ENCODE results near the gene BLM.

Gene BLM

DNA sequence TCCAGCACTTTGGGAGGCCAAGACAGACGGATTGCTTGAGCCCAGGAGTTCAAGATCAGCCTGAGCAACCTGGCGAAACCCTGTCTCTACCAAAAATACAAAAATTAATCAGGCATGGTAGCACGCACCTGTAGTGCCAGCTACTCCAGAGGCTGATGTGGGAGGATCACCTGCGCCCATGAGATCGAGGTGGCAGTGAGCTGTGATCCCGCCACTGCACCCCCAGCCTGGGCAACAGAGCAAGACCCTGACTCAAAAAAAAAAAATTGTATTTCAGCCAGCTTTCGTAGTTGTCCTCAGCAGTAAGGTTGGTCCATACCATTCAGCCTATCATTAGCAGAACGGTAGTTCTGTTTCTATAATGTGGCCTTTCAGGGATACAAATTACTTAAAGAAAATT is 84.7 kb downstream of the BLM start:
- Histone ChIP-seq H3K9me3 (no peaks in the 10 kb centered on the region), H3K27me3 (no peaks in the 10 kb centered on the region), H3K4me3 (ENCODE audit: low read depth, low read length) (no peak overlapping the region), H3K36me3 (0 out of 2 replicates have a peak, but pooled peaks cover 3% of the 10 kb centered on the region), H3K4me1 (peaks cover 2% of the 10 kb centered on the region; the same call in 1 of the 2 replicates)
- no peak for TF ChIP-seq CTCF (IDR thresholded peaks at IDR 0.05; ENCODE audit: low read depth, low read length)
- DNase-seq = no peak

GRCh38 chr15:90807074-90807785 is 90.1 kb downstream of the BLM start:
- H3K36me3 ChIP-seq = peaks cover 13% of the 10 kb centered on the region; the same call in 1 of the 2 replicates
- no peak overlapping the region for H3K4me3 ChIP-seq (ENCODE audit: low read depth, low read length)
- no peaks in the 10 kb centered on the region for H3K27me3 ChIP-seq
- DNase-seq = no peak
- no peaks in the 10 kb centered on the region for H3K4me1 ChIP-seq
- no peak for TF ChIP-seq CTCF (IDR thresholded peaks at IDR 0.05; ENCODE audit: low read depth, low read length)
- H3K9me3 ChIP-seq = no peaks in the 10 kb centered on the region

DNA sequence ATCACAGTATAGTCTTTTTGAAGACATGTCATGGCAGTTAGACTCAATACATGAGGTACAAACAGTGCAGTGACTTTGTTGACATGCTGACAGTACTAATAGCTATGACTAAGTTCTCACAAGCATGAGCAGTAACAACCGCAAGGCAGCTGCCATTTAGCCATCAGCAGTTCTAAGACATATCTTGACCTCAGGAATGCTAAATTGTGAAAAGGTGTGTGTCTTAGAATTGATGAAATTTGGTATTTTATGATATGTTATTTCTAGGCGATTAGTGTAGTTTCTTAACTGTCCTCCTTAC is 90.6 kb downstream of the BLM start:
- no peaks in the 10 kb centered on the region for H3K27me3 ChIP-seq
- no peaks in the 10 kb centered on the region for H3K4me1 ChIP-seq
- no peaks in the 10 kb centered on the region for H3K9me3 ChIP-seq
- DNase-seq = no peak
- no peak for TF ChIP-seq CTCF (IDR thresholded peaks at IDR 0.05; ENCODE audit: low read depth, low read length)
- no peak overlapping the region for H3K4me3 ChIP-seq (ENCODE audit: low read depth, low read length)
- peaks cover 15% of the 10 kb centered on the region; the same call in 1 of the 2 replicates for H3K36me3 ChIP-seq

DNA sequence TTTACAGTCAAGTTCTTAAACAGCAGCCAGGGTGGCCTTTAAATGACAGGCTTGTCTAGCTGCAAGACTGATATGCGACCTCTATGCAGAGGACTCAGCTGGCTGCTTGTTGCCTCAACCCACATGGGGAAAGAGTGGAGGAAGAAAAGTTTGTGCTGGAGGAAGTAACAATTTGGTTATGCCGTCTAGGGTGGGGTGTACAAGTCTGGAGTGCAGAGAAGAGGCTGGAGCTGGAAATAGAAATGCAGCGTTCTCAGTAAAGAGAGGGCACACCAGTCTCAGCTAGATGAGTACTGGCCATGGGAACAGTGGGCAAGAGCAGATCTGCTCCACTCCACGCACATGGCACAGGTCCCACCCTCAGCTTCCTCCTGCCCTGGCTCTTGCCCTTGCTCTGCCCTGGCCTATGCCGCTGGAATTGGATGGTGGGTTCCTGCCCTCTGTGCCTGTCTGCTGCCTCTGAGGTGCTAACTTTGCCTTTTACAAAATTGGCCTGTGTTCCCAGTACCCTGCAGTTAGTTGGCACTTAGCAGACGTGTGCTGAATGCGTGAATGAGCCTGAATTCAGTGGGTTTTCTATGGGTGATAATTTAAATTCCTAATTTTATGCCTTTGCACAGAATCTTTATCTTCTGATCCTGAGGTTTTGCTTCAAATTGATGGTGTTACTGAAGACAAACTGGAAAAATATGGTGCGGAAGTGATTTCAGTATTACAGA is 91.5 kb downstream of the BLM start:
- DNase-seq = no peak

GRCh38 chr15:90809536-90809935 is 92.4 kb downstream of the BLM start:
- no peak for DNase-seq
- Histone ChIP-seq H3K36me3 (peaks cover 20% of the 10 kb centered on the region; the same call in 1 of the 2 replicates), H3K9me3 (no peaks in the 10 kb centered on the region), H3K27me3 (no peaks in the 10 kb centered on the region), H3K4me1 (no peaks in the 10 kb centered on the region), H3K4me3 (ENCODE audit: low read depth, low read length) (no peak overlapping the region)
- TF ChIP-seq CTCF (IDR thresholded peaks at IDR 0.05; ENCODE audit: low read depth, low read length) = no peak

More for the DNA sequence above, 91.5 kb downstream of the BLM start:
- Histone ChIP-seq H3K4me3 (ENCODE audit: low read depth, low read length) (no peak overlapping the region), H3K4me1 (no peaks in the 10 kb centered on the region), H3K27me3 (no peaks in the 10 kb centered on the region), H3K9me3 (no peaks in the 10 kb centered on the region), H3K36me3 (peaks cover 20% of the 10 kb centered on the region; the same call in 1 of the 2 replicates)
- TF ChIP-seq CTCF (IDR thresholded peaks at IDR 0.05; ENCODE audit: low read depth, low read length) = no peak

DNA sequence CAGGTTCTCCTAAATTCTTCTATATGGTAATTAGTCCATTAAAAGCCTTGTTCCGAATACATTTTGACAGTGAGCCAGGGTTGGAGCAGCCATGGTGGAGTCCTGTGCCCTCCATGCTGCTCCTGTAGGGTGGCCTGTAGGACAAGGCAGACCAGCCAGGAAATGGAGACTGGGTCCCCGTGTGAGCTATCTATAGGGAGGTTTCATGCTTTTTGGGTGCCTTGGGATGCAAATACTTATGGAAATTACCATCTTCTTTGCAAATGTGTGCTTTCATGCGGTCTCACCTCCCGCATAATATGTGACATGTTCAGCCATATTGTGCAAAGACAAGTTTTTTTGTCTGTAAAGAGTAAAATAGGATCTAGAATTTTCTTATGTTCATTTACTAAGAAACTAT is 93.2 kb downstream of the BLM start:
- H3K4me3 ChIP-seq (ENCODE audit: low read depth, low read length) = no peak overlapping the region
- H3K9me3 ChIP-seq = no peaks in the 10 kb centered on the region
- no peak for DNase-seq
- no peak for TF ChIP-seq CTCF (IDR thresholded peaks at IDR 0.05; ENCODE audit: low read depth, low read length)
- no peaks in the 10 kb centered on the region for H3K27me3 ChIP-seq
- peaks cover 20% of the 10 kb centered on the region; the same call in 1 of the 2 replicates for H3K36me3 ChIP-seq
- H3K4me1 ChIP-seq = no peaks in the 10 kb centered on the region
